Stomach (tissue), 9 donors: ENCODE results near the gene LARGE1. TPM values are rescaled to one million over a fixed set of nuclear protein-coding genes. Genes with fewer than 3 reads are reported as not detected.

ENCODE experiments used
- DNase-seq, 2 donors: peaks; one replicate each; pipeline versions ENCODE4 v3.0.0 to v3.0.0-alpha.2; 2013 to 2019
- H3K27ac ChIP-seq, 5 donors: fragments of 200-600 bp in 4 of 5; sonication (generic) in 4 of 5; one replicate each; pipeline ENCODE4 v1.5.1; 2013 to 2019; ENCODE audit warnings: mild to moderate bottlenecking in 1 of 5, moderate library complexity in 1 of 5
- H3K27me3 ChIP-seq, 3 donors: fragments of 200-600 bp; sonication (generic); one replicate each; pipeline ENCODE4 v1.5.1; 2017 to 2019; ENCODE audit warnings: mixed run types in 1 of 3
- H3K36me3 ChIP-seq, 4 donors: fragments of 200-600 bp; sonication (generic); 1 replicate in 3 of 4; 2 replicates in 1 of 4; pipeline ENCODE4 v1.5.1; 2016 to 2019
- H3K4me1 ChIP-seq, 4 donors: fragments of 200-600 bp; sonication (generic); one replicate each; pipeline ENCODE4 v1.5.1; 2016 to 2019
- H3K4me3 ChIP-seq, 4 donors: fragments of 200-600 bp; sonication (generic) in 3 of 4; one replicate each; pipeline ENCODE4 v1.5.1; 2016 to 2019; ENCODE audit warnings: mild to moderate bottlenecking in 1 of 4
- H3K9me3 ChIP-seq, 4 donors: fragments of 200-600 bp; sonication (generic); one replicate each; pipeline ENCODE4 v1.5.1; 2016 to 2019
- EP300 ChIP-seq: sonication (generic); formaldehyde crosslinking; IDR thresholded peaks from one replicate; pipeline ENCODE4 v1.6.1; 2017; ENCODE audit warnings: antibody characterized with exemption
- POLR2A ChIP-seq, 4 donors: fragments of 450-650 bp; IDR thresholded peaks; one replicate each; pipeline ENCODE4 v1.6.1; 2016; ENCODE audit warnings: antibody characterized with exemption in 4 of 4, control low read depth in 2 of 4, mild to moderate bottlenecking in 1 of 4, moderate library complexity in 1 of 4
- POLR2AphosphoS5 ChIP-seq, 3 donors: sonication (generic); formaldehyde crosslinking; IDR thresholded peaks; one replicate each; pipeline ENCODE4 v1.6.1; 2016; ENCODE audit warnings: antibody characterized with exemption in 3 of 3
- WGBS, 5 donors: extraction: QIAGEN DNeasy Blood & Tissue Kit in 3 of 5; methylation state at CpG; one replicate each; pipeline versions ENCODE4 v1.1.5 to v1.1.7; 2013 to 2018; 5-methylcytosine and 5-hydroxymethylcytosine counted together
- intact Hi-C: fragments of 100-400 bp; cut with DNase I; formaldehyde crosslinking; loops from one replicate; pipeline ENCODE4 v1.15.1; 2023; ENCODE audit warnings: low total_unique reads
- polyA plus RNA-seq, 3 donors: library from polyadenylated mRNA; stranded (reverse); fragments of 200-250 nt; gene quantifications; one replicate each; pipeline ENCODE4 v1.2.3, GENCODE V29; 2013
- total RNA-seq, 5 donors: library from RNA; depleted of rRNA; stranded (reverse); fragments of >200 nt; gene quantifications; one replicate each; pipeline versions ENCODE4 v1.1.0 to v1.2.3, GENCODE V29; 2014 to 2016
- TF ChIP-seq, protein P1 (sequence below), 7 experiments: fragments of 450-650 bp in 4 of 7; fragments of 200-600 bp in 3 of 7; sonication (generic) in 3 of 7; IDR thresholded peaks; one replicate each; pipeline ENCODE4 v1.5.1; 2016 to 2019; ENCODE audit warnings: antibody characterized with exemption in 7 of 7, control low read depth in 2 of 7, mild to moderate bottlenecking in 1 of 7
- donor health status: healthy with polysubstance abuse.
- donor health status: Bipolar disorder and iron deficiency.
- donor health status: healthy.

Gene LARGE1
- total and polyA plus RNA-seq, 8 donors = 3.5 to 110 (median 51.6) TPM

DNA sequence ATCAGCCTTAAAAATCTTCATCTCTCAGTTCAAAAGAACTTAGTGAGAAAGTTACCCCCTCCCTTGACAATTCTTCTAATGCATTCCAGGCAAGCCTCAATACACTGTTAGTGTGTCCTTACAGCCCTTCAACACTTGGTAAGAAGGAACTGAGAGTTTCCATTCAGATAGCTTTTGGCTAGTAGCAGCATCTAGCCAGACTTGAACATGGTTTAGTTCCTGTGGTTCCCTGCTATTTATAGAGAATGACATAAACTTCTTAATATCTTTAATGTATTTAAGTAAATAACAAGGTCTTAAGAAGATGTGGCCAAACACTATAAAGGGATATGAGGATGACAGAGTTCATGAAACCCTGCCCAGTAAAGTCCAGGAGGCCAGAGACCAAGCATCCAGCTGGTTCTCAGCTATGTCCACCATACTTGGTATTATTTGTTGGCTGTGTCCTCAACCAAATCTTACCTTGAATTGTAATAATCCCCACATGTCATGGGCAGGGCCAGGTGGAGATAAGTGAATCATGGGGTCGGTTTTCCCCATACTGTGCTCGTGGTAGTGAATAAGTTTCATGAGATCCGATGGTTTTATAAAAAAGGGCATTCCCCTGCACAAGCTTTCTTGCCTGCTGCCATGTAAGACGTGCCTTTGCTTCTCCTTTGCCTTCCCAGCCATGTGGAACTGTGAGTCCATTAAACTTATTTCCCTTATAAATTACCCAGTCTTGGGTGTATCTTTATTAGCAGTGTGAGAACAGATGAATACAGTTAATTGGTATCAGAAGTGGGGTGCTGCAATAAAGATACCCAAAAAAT lies 132.4 kb downstream of the LARGE1 start:
- TF ChIP-seq EP300 = no peak
- TF ChIP-seq POLR2A (IDR thresholded peaks at IDR 0.05) = no peak
- TF ChIP-seq POLR2AphosphoS5 (IDR thresholded peaks at IDR 0.05) = no peak
- TF ChIP-seq, protein P1, sequence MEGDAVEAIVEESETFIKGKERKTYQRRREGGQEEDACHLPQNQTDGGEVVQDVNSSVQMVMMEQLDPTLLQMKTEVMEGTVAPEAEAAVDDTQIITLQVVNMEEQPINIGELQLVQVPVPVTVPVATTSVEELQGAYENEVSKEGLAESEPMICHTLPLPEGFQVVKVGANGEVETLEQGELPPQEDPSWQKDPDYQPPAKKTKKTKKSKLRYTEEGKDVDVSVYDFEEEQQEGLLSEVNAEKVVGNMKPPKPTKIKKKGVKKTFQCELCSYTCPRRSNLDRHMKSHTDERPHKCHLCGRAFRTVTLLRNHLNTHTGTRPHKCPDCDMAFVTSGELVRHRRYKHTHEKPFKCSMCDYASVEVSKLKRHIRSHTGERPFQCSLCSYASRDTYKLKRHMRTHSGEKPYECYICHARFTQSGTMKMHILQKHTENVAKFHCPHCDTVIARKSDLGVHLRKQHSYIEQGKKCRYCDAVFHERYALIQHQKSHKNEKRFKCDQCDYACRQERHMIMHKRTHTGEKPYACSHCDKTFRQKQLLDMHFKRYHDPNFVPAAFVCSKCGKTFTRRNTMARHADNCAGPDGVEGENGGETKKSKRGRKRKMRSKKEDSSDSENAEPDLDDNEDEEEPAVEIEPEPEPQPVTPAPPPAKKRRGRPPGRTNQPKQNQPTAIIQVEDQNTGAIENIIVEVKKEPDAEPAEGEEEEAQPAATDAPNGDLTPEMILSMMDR (IDR thresholded peaks at IDR 0.05) = no peak
- H3K4me3 ChIP-seq = no peak overlapping the region
- WGBS, 5 donors = 77 to 94% (median 92%) methylated on average over 4 of the region's 4 CpGs
- H3K36me3 ChIP-seq = no peaks in the 10 kb centered on the region
- no peaks in the 10 kb centered on the region for H3K27me3 ChIP-seq
- no peak for DNase-seq
- H3K9me3 ChIP-seq = peaks cover 0 to 21% (median 15%) of the 10 kb centered on the region in 4 donors
- intact Hi-C loops = no loop called here
- no peak overlapping the region for H3K27ac ChIP-seq
- peaks cover 7 to 32% (median 13%) of the 10 kb centered on the region in 4 donors for H3K4me1 ChIP-seq

DNA sequence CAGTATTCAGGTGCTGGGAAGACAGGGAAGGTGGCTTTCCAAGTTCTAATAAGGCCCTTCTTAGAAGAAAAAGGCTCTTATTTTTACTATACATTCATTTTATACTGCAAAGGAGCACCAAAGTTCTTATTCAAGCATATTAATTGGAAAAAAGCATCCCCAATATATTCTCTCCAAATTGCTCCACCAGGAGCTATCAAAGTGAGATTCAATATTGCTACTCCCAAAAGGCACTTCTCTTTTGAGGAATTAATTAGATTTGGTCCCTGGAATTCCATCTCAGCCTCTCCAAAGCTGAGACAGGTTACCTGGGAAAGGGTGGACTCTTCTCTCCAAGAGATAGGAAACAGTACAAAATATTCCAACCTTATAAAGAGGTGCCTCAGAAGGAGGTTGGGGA lies 134.1 kb downstream of the LARGE1 start:
- Histone ChIP-seq H3K36me3 (no peaks in the 10 kb centered on the region), H3K4me1 (peaks cover 17 to 29% (median 25%) of the 10 kb centered on the region in 4 donors), H3K27ac (peak overlapping the region in 2 of 5 donors; percentile 3 to 34), H3K4me3 (no peak overlapping the region), H3K27me3 (no peaks in the 10 kb centered on the region), H3K9me3 (peaks cover 0 to 21% (median 15%) of the 10 kb centered on the region in 4 donors)
- intact Hi-C loops = no loop called here
- no peak for DNase-seq
- TF ChIP-seq EP300 (no peak), POLR2A (IDR thresholded peaks at IDR 0.05) (no peak), POLR2AphosphoS5 (IDR thresholded peaks at IDR 0.05) (no peak)
- TF ChIP-seq, protein P1 (IDR thresholded peaks at IDR 0.05) = no peak

DNA sequence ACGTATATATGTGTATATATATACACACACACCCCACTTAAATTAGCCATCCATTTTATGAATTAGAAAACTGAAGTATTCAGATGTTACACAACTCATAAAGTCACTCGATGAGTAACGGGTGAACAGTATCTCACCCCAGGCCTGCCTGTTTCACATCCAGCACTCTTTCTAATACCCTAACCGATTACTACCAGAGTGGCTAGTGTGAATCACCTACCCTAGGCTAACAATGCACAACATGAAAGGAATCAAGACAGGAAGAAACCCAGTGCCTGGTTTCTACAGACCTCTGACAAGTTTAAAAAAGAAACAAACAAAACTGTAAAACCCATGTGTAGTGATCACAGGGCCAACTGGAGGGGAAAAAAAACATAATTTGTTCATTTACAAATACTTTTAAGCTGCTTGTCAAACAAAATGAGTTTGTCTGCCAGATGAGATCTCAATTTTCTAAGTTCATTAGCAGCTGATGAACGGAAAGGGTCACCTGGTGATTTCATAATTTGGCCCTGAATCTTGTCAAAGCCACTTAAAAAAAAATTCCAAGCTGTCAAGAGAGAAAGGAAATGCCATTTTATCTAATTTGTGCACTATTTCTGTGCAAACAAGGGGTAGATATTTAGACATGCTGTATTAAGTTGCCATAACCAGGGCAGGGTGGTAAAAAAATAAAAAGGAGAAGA lies 134.8 kb downstream of the LARGE1 start:
- TF ChIP-seq, protein P1 (IDR thresholded peaks at IDR 0.05) = no peak
- TF ChIP-seq POLR2AphosphoS5 (IDR thresholded peaks at IDR 0.05) (peak in 1 of 3 donors; percentile 68), POLR2A (IDR thresholded peaks at IDR 0.05) (no peak)
- H3K27me3 ChIP-seq = no peaks in the 10 kb centered on the region
- peaks cover 22 to 36% (median 33%) of the 10 kb centered on the region in 4 donors for H3K4me1 ChIP-seq
- H3K4me3 ChIP-seq = no peak overlapping the region
- DNase-seq = no peak
- H3K9me3 ChIP-seq = peaks cover 0 to 21% (median 15%) of the 10 kb centered on the region in 4 donors
- 58 to 67% (median 64%) methylated on average over 5 of the region's 5 CpGs for WGBS, 5 donors
- no peaks in the 10 kb centered on the region for H3K36me3 ChIP-seq
- H3K27ac ChIP-seq = peak overlapping the region in 2 of 5 donors; percentile 3 to 34
- intact Hi-C loops = no loop called here

DNA sequence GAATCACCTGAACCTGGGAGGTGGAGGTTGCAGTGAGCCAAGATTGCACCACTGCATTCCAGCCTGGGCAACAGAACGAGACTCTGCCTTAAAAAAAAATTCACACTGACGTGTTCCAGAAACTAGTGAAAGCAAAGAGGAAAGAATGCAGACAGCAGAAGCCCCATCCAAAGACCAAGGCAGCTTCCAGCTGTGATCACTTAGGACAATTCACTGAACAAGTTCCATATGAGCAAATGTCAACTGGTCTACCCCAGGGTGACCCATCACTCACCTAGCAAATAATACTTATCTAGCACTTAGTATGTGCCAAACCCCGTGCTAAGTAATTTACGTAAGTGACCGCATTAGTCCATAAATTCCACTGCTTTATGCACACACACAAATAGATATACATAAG lies 138.9 kb downstream of the LARGE1 start:
- WGBS, 5 donors = 24 to 42% (median 26%) methylated on average over 5 of the region's 5 CpGs
- Histone ChIP-seq H3K27me3 (no peaks in the 10 kb centered on the region), H3K27ac (peak overlapping the region; percentile 35 to 74 (median 46)), H3K4me1 (peaks cover 34 to 74% (median 55%) of the 10 kb centered on the region in 4 donors), H3K4me3 (no peak overlapping the region), H3K9me3 (no peaks in the 10 kb centered on the region), H3K36me3 (no peaks in the 10 kb centered on the region)
- TF ChIP-seq, protein P1 (IDR thresholded peaks at IDR 0.05) = no peak
- peak in 2 of 3 donors; percentile 13 to 58 for TF ChIP-seq POLR2AphosphoS5 (IDR thresholded peaks at IDR 0.05)
- peak in 1 of 2 donors; percentile 69 for DNase-seq
- intact Hi-C loops = no loop called here
